MCF 10A (cell line): ENCODE results near the gene CIB4. TPM values are rescaled to one million over a fixed set of nuclear protein-coding genes. Genes with fewer than 3 reads are reported as not detected.

Source experiments
- BruUV-seq: library from RNA; stranded (reverse); fragments of 400-500 nt; replicated peaks from 2 replicates; lab custom pipeline; 2021; lab: Mats Ljungman, UMichigan
- CTCF ChIA-PET: fragments of 300-600 bp; sonication (Branson Sonifier 250); formaldehyde crosslinking; extraction: SDS; loops from one replicate; lab custom pipeline; 2021; ENCODE audit warnings: antibody characterized with exemption, inconsistent platforms; lab: Yijun Ruan, JAX
- POLR2A ChIA-PET: fragments of 300-600, 350-650 bp; sonication (Branson Sonifier 250); formaldehyde crosslinking; extraction: SDS; loops from one replicate; lab custom pipeline; 2020; ENCODE audit warnings: antibody characterized with exemption, inconsistent platforms; lab: Yijun Ruan, JAX
- DNase-seq: peaks from one replicate; pipeline ENCODE4 v3.0.0-alpha.2; 2018; ENCODE audit not compliant: unreplicated experiment
- H3K27ac Mint-ChIP-seq: one replicate; pipeline ENCODE4 v1.8.0; 2022; ENCODE audit warnings: mild to moderate bottlenecking, low read depth, mixed read lengths; ENCODE audit not compliant: unreplicated experiment
- H3K27me3 Mint-ChIP-seq: one replicate; pipeline ENCODE4 v1.8.0; 2022; ENCODE audit warnings: mixed read lengths; ENCODE audit not compliant: insufficient read depth, unreplicated experiment
- H3K36me3 Mint-ChIP-seq: one replicate; pipeline ENCODE4 v1.8.0; 2022; ENCODE audit warnings: mild to moderate bottlenecking, moderate library complexity, mixed read lengths; ENCODE audit not compliant: insufficient read depth, unreplicated experiment
- H3K4me1 Mint-ChIP-seq: one replicate; pipeline ENCODE4 v1.8.0; 2022; ENCODE audit warnings: mixed read lengths; ENCODE audit not compliant: insufficient read depth, unreplicated experiment
- H3K4me3 Mint-ChIP-seq: one replicate; pipeline ENCODE4 v1.8.0; 2022; ENCODE audit warnings: mild to moderate bottlenecking, moderate library complexity, mixed read lengths; ENCODE audit not compliant: unreplicated experiment
- H3K9me3 Mint-ChIP-seq: one replicate; pipeline ENCODE4 v1.8.0; 2022; ENCODE audit warnings: mixed read lengths; ENCODE audit not compliant: unreplicated experiment
- intact Hi-C: fragments of 100-400 bp; cut with micrococcal nuclease; formaldehyde crosslinking; loops from 2 replicates; pipeline ENCODE4 v1.14.1; 2022
- total RNA-seq: library from RNA; stranded (reverse); gene quantifications from 2 replicates; pipeline ENCODE4 v1.2.3, GENCODE V29; 2022
- TF ChIP-seq, protein P1 (sequence below): fragments of 200-600 bp; IDR thresholded peaks from one replicate; pipeline ENCODE4 v1.8.0; 2022; ENCODE audit warnings: antibody characterized with exemption, mild to moderate bottlenecking; ENCODE audit not compliant: unreplicated experiment

The CIB4 gene
- total RNA-seq, 1 experiment from 2014 or later = not detected

DNA sequence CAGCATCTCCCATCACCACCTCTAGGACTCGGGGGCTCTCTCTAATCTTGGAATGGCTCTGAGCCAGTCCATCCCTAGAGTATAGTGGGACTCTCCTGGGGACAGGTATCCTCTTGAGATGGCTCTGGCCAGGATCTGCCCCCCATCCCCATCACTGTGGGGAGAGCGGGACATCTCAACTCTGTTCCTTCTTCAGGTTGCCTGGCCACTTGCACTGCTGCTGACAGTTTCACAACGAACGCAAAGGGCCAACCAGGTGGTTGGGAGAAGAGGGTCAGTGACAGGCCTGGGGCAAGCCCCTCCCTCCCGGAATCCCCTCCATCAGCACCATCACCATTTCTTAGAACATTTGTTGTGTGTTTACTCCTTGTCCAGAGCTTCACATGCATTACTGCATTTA is 62.6 kb downstream of the CIB4 start:
- POLR2A ChIA-PET = interaction anchor here (0.6 kb wide), 1 partner anchor 26 kb away, joined by 4 read pairs; no protein-coding TSS in a partner anchor
- BruUV-seq = no TSS peak
- Mint-ChIP-seq H3K9me3 (no peaks in the 10 kb centered on the region), H3K27me3 (peaks cover 49% of the 10 kb centered on the region), H3K27ac (no peak overlapping the region), H3K4me1 (no peaks in the 10 kb centered on the region), H3K4me3 (no peak overlapping the region), H3K36me3 (no peaks in the 10 kb centered on the region)
- no peak for DNase-seq
- TF ChIP-seq, protein P1, sequence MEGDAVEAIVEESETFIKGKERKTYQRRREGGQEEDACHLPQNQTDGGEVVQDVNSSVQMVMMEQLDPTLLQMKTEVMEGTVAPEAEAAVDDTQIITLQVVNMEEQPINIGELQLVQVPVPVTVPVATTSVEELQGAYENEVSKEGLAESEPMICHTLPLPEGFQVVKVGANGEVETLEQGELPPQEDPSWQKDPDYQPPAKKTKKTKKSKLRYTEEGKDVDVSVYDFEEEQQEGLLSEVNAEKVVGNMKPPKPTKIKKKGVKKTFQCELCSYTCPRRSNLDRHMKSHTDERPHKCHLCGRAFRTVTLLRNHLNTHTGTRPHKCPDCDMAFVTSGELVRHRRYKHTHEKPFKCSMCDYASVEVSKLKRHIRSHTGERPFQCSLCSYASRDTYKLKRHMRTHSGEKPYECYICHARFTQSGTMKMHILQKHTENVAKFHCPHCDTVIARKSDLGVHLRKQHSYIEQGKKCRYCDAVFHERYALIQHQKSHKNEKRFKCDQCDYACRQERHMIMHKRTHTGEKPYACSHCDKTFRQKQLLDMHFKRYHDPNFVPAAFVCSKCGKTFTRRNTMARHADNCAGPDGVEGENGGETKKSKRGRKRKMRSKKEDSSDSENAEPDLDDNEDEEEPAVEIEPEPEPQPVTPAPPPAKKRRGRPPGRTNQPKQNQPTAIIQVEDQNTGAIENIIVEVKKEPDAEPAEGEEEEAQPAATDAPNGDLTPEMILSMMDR = no peak
- CTCF ChIA-PET = interaction anchor here (0.6 to 4.5 kb wide), 36 partner anchors 9 to 628 kb away, joined by 3 to 47 read pairs (median 5); no protein-coding TSS in a partner anchor
- intact Hi-C loops = loop anchor here (5.0 kb wide), 2 partner anchors 246 to 626 kb away; no protein-coding TSS in a partner anchor

- H3K4me3 Mint-ChIP-seq = no peak overlapping the region
- DNase-seq = no peak
- CTCF ChIA-PET = interaction anchor here (0.6 to 4.5 kb wide), 44 partner anchors 10 to 627 kb away, joined by 3 to 47 read pairs (median 4); no protein-coding TSS in a partner anchor
- no TSS peak for BruUV-seq
- TF ChIP-seq, protein P1 = no peak
- H3K36me3 Mint-ChIP-seq = no peaks in the 10 kb centered on the region
- peaks cover 54% of the 10 kb centered on the region for H3K27me3 Mint-ChIP-seq
- intact Hi-C loops = loop anchor here (5.0 kb wide), 2 partner anchors 246 to 626 kb away; no protein-coding TSS in a partner anchor
- no peaks in the 10 kb centered on the region for H3K4me1 Mint-ChIP-seq
- no peak overlapping the region for H3K27ac Mint-ChIP-seq
- H3K9me3 Mint-ChIP-seq = no peaks in the 10 kb centered on the region
- POLR2A ChIA-PET = interaction anchor here (0.6 kb wide), 1 partner anchor 14 kb away, joined by 3 read pairs; no protein-coding TSS in a partner anchor
These were observed 63.1 kb downstream of the CIB4 start for GRCh38 chr2:26578113-26578458.

DNA sequence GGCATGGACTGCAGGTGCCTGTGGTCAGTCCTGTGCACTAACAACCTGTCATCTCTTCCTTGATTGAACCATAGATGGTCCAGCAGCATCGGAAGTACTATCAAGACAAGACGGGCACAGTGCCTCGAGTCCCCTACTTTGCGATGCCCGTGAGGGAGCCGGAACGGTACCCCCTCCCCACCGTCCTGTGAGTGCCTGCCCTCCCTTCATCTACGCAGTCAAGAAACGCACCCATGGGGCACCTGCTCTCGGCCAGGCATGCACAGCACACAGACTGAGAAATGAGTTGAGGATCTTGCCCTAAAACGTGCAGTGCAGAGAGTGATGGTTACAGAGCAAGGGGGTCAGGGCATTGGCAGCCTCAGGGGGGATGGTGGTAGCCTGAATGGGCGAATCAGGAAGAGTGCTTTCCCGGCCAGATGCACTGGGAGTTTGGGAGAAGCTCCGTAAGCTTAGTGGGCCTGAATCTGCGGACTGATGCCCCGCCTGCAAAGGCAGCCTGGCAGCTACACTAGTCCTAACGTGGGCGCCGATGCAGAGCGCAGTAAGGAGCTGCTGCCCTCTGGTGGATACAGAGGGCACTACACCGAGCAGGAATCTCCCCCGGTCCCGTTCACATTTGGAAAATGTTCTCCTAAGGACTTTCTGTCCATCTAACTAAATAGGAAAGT is 63.6 kb downstream of the CIB4 start:
- peak; percentile 67 for DNase-seq
- Mint-ChIP-seq H3K4me1 (no peaks in the 10 kb centered on the region), H3K27me3 (peaks cover 59% of the 10 kb centered on the region), H3K9me3 (no peaks in the 10 kb centered on the region), H3K27ac (no peak overlapping the region), H3K36me3 (no peaks in the 10 kb centered on the region), H3K4me3 (no peak overlapping the region)
- CTCF ChIA-PET = interaction anchor here (0.5 to 4.5 kb wide), 55 partner anchors 10 to 699 kb away, joined by 3 to 47 read pairs (median 4); partner anchors contain the start of genes ASXL2 and SELENOI
- intact Hi-C loops = loop anchor here (5.0 kb wide), 2 partner anchors 245 to 625 kb away; no protein-coding TSS in a partner anchor
- TF ChIP-seq, protein P1 = peak; percentile 98
- POLR2A ChIA-PET = interaction anchor here (0.6 kb wide), 1 partner anchor 13 kb away, joined by 3 read pairs; no protein-coding TSS in a partner anchor
- BruUV-seq = no TSS peak
